ENCODE results near the gene SAP25.

SAP25 gene

DNA sequence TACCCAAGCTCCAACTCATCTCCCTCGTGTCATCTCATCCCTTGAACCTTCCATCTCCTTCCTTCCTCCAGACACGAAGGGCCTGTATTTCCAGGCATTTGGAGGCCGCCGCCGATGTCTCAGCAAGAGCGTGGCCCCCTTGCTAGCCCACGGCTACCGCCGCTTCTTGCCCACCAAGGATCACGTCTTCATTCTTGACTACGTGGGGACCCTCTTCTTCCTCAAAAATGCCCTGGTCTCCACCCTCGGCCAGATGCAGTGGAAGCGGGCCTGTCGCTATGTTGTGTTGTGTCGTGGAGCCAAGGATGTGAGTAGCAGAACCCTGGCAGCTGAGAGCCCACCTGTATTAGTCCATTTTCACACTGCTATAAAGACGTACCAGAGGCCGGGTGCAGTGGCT, 17.9 kb upstream of the SAP25 start:
- FAIRE-seq, result no peak

DNA sequence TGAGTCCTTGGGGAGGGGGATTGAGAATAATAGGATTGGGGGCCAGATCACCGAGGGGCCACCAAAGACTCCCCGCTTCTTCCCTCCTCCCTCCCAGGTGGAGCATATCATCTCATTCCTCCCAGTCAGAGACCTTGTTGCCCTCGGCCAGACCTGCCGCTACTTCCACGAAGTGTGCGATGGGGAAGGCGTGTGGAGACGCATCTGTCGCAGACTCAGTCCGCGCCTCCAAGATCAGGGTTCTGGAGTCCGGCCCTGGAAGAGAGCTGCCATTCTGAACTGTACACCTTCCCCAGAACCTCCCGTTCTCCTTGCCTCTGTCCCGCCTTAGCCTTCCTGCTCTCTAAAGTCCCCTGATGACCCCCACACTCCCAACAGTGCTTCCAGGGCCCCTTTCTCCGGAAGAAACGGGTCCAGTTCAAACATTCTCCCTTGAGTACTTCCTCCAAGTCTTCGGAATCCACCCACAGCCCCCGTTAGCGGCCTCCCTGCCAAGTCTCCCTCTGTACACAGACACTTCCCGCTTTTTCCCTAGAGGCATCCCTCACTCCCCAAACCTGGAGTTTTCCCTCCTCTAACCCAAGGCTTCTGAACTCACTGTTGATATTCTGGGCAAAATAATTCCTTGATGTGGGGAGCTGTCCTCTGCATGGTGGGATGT, 16.5 kb upstream of the SAP25 start:
- no peak for FAIRE-seq

DNA sequence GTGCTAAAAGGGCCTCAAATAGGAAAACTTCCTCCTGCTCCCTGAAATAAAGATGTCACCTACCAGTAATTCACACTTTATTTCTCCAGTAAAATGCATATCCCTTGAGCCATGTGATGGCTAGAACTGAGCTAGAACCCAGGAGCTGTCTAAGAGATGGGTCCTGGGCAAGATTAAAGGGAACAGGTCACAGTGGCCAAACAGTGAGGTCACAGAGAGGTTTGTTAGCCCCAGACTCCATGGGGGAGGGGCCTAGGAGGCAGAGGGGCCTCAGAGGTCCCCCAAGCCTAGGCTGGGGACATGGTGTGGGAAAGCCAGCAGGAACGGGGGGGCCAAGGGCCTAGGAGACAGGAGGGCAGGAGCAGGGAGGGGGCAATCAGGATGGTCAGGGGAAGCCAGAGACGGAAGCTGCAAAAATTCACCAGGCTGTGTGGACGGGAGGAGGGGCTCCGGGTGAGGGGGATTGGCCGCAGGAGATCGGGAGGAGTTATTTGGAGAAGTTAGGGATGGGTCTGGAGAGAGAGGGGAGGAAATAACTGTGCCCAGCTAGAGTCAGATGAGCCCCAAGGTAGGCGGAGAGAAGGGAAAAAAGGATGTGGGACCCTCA, 15.7 kb upstream of the SAP25 start:
- no peak for FAIRE-seq

DNA sequence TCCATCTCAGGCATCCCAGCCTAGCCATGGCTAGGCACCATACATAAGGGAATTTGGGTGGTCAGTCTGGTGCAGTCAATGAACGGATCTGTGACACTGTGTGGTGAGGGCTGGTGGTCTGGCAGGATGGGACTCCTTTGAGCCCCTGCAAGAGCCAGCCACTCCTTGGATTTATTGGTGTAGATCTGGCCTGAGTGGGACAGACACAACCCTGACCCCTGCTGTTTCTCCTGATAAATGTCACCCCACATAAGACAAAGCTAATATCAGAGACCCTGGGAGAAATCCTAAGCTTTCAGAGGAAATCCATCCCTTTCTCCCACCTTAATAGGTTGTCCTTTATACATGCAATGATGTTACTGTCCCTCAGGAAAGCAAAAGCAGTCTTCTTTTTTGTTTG, 14.7 kb upstream of the SAP25 start:
- FAIRE-seq, result no peak

DNA sequence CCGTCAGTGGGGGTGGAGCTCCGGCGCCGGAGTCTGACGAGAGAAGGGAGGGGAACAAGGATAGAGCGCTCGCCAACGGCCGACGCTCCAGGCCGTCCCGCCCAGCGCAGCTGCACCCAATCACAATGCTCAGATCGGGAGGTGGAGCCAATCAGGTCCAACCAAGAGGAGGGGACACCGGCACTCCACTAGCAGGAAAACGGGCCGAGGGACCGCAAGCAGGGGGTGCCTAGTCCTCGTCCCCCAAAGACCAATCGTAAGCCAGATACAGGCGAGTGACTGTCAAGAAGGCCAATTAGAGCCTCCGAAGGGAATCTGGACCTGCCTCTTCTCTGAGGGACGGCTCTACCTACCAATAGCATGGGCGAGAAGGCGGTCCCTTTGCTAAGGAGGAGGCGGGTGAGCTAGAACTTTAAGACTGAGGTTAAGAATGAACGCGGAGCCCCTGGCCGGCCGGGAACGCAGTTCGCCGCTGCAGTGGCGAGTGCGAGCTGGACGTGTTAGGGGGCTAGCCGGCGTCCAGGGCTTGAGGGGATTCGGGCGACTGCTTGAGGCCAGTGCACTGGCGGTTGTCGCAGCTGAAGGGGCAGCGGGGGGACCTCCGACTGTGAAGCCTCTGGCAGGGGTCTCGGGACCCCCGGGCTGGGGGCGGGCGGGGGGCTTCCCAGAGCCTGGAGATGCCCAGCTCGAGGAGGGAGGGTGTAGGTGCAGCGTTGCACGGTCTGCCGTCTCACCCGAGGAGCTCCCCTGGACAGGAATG, 12.7 kb upstream of the SAP25 start, which contains the start of gene FBXO24:
TSS of gene FBXO24 (plus strand) at position 63 of the 760 bp plus-strand sequence. CDS start at position 361, 298 bp downstream.
- FAIRE-seq, result peak; percentile 100

DNA sequence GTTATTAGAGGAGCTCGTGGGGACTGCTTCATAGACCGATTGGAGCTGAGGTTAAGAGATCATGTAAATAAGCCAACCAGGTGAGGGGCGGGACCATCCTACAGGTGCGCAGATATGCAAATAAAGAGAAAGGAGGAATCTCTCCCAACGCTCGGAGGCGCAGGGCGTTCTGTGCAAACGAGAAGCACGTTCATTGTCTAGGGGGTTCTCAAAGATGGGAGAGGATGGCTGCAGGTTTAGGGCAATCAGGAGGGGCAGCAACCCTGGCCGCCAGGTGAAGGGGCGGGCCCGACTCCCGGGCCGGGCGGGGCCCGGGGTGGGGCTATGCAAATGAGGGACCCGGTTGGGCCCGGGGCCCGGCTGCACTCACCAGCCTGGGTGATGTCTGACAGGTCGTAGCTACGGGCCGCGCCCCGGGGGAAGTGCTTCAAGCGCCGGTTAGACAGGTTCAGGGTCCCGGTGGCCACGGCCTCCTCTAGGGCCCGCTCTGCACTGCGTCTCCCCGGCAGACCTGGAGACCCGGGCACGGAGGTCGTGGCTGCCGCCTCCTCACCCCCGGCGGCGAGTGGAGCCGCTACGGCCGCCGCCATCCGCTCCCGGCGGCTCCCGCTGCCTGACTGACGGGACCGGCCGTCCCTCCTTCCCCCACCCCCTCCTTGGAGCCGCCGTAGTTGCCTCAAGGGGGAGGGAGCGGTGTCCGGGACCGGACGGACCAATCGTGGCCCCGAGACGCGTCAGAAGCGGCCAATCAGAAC, 12.0 kb upstream of the SAP25 start, which contains the start of gene LRCH4:
TSS of gene LRCH4 (minus strand) at position 619 of the 755 bp plus-strand sequence. CDS start at position 590, 29 bp downstream.
- FAIRE-seq, result no peak

DNA sequence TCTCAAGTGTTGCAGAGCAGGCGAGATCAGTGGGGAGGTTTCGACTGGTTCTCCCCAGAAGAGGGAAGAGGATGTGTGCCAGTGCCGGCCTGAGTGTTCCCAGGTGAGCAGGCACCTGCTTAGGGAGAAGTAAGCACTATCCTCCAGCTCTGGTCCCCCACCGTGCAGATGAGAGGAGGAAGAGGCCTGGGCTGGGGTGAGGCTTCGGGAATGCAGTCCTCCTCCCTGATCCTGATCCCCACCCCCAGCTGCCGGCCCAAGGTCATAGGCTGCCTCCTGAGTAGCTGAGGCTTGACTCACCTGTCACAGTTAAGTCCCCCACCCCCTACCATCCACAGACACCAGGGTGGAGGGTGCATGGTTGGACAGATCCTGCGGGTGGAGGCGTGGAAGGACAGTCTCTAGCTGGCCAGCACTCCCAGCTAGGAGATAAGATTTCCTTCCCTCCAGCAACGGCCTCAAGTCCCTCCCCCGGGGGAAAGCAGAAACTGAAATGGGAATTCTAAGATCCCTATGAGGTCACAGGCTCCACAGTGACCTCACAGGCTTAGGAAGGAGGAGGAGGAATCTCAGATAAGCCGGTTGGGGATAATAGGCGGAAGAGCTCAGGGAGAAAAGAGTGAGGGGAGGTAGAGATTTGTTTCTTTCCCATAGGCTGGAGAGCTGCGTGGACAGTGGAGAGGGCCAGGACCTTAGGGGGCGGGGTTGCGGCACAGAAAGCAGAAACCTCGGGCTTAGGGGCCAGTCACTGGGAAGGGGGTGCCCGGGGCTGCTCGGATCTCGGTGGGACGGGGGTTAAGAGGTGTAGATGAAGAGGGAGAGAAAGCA, 11.2 kb upstream of the SAP25 start:
- no peak for FAIRE-seq

DNA sequence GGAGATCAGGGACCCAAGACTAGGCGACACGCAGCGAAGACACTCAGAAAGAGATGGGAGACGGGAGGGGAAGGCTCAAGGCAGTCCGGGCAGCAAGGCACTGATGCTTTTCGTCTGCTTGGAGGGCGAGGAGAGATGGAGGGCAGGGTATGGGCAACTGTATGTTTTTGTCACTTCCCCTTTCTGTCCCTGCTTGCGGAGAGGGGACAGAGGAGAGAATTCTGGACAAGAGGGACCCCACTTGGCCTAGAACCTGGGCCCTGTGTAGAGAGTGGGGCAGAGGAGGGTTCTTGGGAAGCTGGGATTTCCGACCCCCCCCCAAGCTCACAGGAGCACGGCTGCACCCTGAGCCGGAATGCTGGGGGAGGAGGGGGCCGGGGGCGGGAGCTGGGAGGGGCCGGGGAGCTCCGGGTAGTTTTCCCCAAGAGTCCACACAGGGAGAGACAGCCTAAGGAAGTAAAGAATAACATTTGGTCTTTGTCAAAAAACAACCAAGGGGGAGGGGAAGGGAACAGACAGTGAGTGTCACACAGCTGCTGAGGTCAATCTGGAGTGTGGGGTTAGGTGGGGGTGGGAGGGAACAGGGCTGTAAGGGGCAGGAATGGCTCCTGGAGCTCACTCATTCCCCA, 10.5 kb upstream of the SAP25 start:
- no peak for FAIRE-seq

DNA sequence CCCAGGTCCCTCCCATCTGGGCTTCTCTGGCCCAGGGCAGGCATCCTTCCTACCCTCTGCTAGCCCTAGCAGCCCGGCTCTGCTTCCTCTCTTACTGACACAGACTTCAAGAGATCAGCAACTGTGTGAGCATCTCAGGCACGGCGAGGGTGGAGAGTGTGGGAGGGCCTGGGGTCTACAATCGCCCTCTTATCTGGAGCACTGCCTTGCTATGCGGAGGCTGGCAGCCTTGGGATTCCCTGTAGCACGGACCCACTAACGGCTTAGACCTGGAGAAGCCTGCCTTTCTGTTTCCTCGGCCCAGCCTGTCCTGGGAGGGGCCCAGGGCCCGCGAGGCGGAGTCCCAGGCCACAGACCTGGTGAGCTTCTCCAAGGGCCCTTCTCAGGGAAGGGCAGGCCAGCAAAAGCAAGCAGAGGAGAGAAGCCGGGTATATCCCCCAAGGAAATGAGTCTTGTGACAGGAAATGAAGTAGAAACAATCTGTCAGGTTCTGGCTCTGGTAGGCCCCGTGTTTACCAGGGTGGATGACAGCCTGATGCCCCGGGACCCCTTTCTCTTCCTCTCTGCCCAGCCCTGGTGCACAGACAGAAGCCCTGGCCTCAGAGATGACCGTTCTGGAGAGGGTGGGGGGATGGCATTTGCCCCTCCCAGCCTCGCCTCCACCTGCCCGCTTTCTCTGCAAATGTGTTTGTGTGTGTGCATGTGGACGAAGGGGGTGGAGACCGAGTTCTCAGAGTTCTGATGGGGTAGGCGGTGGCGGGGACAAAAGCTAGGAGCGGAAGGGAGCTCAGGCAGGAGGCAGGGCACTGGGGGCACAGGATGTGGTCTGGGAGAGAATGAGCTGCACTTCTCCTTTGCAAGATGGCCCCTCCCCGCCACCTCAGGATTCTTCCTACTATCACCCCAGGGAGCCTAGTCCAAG, 9.7 kb upstream of the SAP25 start:
- FAIRE-seq, result no peak

DNA sequence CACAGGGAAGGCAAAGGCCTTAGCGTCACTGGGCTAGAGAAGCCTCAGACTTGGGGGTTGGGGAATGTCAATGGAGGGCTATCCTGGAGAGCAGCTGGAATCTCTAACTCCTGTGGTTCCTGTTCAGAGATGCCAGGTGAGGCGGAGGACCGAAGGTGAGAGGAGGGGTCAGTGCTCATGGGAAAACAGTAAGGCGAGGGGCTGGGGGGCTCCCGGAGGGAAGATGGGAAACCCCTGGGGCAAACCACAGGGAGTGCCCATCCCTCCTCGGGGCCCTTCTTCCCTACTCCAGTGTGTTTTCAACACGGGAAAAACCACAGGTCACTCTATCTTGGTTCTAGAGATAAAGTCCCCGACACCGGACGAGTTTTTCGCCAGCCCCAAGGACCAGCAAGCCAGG, 8.9 kb upstream of the SAP25 start:
- FAIRE-seq, result no peak

DNA sequence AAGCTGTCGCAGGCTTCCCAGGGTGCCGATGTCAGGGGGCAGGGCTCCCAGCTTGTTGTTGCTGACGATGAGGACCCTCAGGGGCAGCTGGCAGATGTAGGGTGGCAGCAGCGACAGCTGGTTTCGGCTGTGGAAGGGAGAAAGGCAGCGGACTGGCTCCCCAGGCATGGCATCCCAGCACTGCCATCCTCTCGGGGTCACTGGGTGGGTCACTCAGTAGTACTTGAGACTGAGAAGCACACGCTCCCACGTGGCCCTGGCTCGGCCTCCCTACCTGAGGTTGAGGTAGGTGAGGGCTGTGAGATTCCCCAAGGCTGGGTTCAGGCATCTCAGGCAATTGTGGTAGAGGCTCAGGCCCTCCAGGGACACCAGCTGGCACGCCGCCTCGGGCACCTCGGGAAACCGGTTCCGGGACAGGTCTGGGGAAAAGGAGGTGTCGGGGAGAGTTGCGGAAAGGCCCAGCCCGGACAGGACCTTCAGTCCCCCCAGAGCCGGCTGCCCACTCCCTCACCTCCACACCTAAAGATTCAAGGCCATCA, 8.4 kb upstream of the SAP25 start:
- no peak for FAIRE-seq

DNA sequence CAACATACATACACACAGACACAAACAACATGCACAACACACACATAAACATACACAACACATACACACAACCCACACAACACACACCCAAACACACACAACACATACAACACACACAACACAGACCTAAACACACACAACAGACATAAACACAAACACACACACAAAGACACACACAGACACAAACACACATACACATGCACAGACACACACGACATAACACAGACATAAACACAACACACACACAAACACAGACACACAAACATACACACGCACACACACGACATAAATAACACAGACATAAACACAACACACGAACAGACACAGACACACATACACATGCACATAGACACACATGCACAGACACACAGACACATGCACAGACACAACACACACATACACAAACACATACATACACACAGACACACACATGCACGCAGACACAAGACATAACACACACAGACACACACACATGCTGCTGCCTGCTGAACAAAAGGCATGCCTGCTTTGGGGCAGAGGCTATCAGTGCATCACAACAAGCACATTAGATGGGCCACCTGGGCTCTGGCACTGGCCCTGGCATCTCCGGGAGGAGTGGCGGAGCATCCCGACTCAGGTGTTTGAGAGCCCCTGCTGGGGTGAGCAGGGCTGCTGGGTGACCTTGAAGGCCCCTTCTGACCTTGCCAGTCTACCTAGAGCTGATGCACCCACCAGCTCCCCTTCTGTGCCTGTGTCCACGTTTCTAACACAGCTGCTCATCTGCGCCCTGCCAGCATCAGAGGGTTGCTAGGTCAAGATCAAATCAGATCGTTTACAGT, 7.0 kb upstream of the SAP25 start:
- FAIRE-seq, result no peak

DNA sequence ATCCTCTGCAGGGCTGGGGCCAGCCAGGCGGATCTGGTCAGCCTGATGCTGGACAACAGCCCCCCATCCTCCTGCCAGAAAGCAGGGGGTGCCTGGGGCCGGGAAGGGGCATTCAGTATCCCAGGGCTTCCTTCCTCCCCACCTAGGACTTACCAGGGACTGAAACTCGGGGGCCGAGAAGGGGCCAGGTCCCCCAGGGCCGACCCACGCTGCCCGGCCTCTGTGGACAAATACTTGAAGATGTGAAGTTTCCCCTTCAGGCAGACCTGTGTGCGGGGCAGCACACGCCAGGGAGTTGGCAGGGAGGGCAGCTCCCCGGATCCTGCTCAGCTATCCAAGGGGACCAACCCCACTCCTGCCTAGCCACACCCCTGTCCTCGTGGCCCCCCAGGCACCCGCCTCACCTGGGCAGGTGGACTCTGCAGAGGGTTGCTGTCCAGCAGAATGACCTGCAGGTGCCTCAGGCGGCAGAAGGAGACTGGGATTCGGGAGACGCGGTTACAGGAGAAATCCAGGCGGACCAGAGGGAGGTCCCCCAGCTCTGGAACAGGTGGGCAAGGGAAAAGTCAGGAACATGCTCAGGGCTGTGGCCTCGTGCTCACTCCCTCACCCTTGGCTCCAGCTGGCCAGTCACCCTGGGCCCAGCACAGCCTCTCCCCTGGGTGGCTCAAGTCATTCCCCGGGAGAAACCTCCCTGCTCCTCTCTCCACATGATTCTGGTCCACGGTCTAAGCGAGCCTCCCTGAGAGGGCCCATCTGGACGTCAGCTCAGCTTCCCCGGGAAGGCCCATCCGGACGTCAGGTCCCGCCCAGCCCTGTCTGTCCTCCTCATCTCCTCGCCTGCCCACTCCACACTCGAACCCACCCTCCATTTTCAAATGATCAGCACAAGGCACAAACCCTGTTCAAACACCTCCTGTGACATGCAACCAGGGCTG, 4.8 kb upstream of the SAP25 start:
- FAIRE-seq, result no peak

DNA sequence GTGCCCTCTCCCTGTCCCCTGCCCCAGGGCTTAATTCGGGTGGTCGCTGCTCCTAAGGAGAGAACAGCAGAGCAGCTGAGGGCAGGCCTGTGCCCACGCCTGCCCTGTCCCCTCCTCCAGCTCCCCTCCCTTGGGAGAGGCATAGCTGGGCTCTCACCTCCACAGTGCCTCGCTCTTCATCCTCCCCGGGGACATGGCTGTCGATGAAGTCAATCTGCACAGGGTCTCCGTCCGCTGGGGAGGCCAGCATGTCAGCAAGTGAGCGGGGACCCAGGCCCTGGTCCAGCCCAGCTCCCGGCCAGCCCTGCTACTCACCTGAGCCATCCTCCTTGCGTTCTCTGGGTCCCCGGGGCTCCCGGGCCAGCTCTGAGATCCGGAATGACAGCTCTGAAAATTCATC, 3.8 kb upstream of the SAP25 start:
- FAIRE-seq, result no peak

DNA sequence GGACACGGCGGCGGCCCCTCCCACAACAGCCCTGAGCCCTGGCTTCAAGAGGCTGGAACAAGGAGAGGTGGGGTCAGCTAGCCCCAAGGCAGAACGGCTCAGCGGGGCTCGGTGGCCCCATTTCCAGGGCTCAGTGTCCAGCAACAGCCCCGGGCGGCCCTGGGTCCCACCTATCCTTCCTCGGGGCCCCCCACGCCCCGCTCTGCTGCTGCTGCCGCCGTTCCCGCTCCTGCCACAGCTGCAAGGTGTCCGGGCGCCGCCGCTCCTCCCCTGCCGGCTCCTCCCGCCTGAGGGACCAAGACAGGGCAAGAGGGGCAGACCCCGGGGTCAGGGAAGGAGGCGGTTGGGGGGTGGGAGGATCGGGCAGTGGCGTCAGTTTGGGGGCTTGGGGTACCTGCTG, 3.4 kb upstream of the SAP25 start:
- FAIRE-seq, result no peak

DNA sequence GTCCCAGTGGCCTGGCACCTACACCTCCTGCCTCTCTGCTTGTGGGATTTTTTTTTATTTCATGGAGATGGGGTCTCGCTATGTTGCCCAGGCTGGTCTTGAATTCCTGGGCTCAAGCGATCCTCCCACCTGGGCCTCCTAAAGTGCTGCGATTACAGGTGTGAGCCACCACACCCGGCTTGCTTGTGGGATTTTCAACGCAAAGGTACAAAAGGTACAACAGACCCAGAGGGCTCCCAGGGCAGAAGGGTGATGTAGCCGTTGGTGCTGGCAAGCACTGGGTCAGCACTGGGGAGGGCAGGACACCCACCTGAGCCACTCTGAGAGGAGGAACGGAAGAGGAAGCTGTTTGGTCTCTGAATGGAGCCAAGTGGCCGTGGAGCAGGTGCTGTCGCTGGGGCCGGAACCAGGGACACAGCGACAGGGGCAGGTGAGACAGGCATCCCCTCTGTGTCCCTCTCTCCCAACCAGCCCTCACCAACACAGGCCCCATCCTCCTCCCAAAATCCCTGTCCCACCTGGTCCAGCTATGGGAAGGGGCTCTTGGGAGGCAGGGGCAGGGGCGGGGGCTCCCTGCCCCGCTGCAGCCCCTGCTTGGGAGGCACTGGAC, 2.8 kb upstream of the SAP25 start:
- FAIRE-seq, result no peak

DNA sequence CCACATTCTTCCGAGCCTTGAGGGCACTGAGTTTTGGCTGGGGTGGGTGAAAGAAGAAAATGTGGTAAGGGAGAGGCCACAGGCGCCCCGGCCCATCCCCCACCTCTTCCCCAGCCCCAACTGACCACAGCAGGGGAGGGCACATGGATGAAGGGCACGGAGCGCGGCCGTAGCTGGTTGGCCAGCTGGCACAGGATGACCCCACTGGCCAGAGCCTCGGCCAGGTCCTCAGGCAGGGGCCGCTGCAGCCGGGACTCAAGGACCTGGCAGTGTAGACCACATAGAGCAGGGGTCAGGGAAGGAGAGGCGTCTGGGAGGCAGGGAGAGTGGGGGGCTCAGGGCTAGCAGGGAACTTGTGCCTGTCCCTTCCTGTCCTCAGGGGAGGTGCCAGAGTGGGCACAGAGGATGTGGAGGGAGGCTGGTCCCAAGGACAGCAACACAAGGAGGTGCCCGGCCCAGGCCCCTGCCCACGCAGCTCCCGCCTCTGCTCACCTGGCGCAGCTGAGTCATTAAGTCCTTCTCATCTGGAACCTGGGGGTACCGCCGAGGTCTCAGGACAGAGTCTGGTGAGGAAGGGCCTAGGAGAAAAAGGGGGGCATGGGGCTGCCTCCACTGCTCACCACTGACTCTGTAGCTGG, 2.2 kb upstream of the SAP25 start:
- no peak for FAIRE-seq

Measured in A204.1 (cell line).